Testis (tissue), 2 donors: ENCODE data around the gene SLC66A1.

Source experiments
- CTCF ChIP-seq, 3 experiments: fragments of 450-650 bp in 2 of 3; fragments of 200-600 bp in 1 of 3; sonication (generic) in 1 of 3; IDR thresholded peaks; one replicate each; pipeline ENCODE4 v1.5.1; 2016 to 2019; ENCODE audit warnings: antibody characterized with exemption in 3 of 3, mild to moderate bottlenecking in 2 of 3, moderate library complexity in 1 of 3
- POLR2A ChIP-seq: fragments of 450-650 bp; IDR thresholded peaks from one replicate; pipeline ENCODE4 v1.6.1; 2017; ENCODE audit warnings: antibody characterized with exemption, mild to moderate bottlenecking, moderate library complexity

- TF ChIP-seq CTCF (IDR thresholded peaks at IDR 0.05): no peak
- TF ChIP-seq POLR2A: no peak
Measured at GRCh38 chr1:19323987-19324664, 12.0 kb downstream of the SLC66A1 start.
